Right lobe of liver (tissue), 6 donors: ENCODE results near the gene MYO1D. TPM values are rescaled to one million over a fixed set of nuclear protein-coding genes. Genes with fewer than 3 reads are reported as not detected.

Experiments
- ATAC-seq, 4 donors: fragments of 200-7000 bp; cut with Tn5 transposase; one replicate each; pipeline ENCODE4 v1.9.1; 2020; ENCODE audit warnings: mild to moderate bottlenecking in 4 of 4, moderate library complexity in 4 of 4
- DNase-seq, 3 donors: peaks; one replicate each; pipeline ENCODE4 v3.0.0-alpha.2; 2020
- H3K27ac ChIP-seq, 3 donors: fragments of 200-600 bp; one replicate each; pipeline ENCODE4 v1.8.0; 2022
- H3K27me3 ChIP-seq, 2 donors: fragments of 200-600 bp; one replicate each; pipeline ENCODE4 v1.8.0; 2022
- H3K36me3 ChIP-seq, 4 donors: fragments of 200-600 bp; sonication (generic) in 1 of 4; one replicate each; pipeline versions ENCODE4 v1.5.1 to v1.8.0; 2017 to 2022; ENCODE audit warnings: control low read depth in 1 of 4
- H3K4me1 ChIP-seq, 4 donors: fragments of 200-600 bp; sonication (generic) in 1 of 4; one replicate each; pipeline versions ENCODE4 v1.5.1 to v1.8.0; 2017 to 2022; ENCODE audit warnings: control low read depth in 1 of 4
- H3K4me3 ChIP-seq, 3 donors: fragments of 200-600 bp; one replicate each; pipeline ENCODE4 v1.8.0; 2022
- H3K9me3 ChIP-seq, 4 donors: fragments of 200-600 bp; sonication (generic) in 1 of 4; one replicate each; pipeline versions ENCODE4 v1.5.1 to v1.8.0; 2017 to 2022; ENCODE audit warnings: control low read depth in 1 of 4
- POLR2A ChIP-seq: fragments of 450-650 bp; IDR thresholded peaks from one replicate; pipeline ENCODE4 v1.6.1; 2017; ENCODE audit warnings: antibody characterized with exemption, mild to moderate bottlenecking
- WGBS: methylation state at CpG from one replicate; pipeline ENCODE4 v1.1.6; 2018; ENCODE audit warnings: low coverage, low lambda C conversion rate; ENCODE audit not compliant: insufficient coverage; ENCODE audit errors: missing lambda C conversion rate; 5-methylcytosine and 5-hydroxymethylcytosine counted together
- intact Hi-C, 2 donors: fragments of 100-400 bp; cut with DNase I; formaldehyde crosslinking; loops; one replicate each; pipeline versions ENCODE4 v1.11.2 to v1.14.1; 2022
- total RNA-seq, 6 experiments: library from RNA; depleted of rRNA in 2 of 6; stranded (reverse); fragments of >200 nt in 2 of 6; fragmentation: NEBNext Ultra II Directional in 3 of 6; extraction: Animal tissue kit (Norgen Biotek cat#: 25700) in 3 of 6; gene quantifications; one replicate each; pipeline versions ENCODE4 v1.1.0 to v1.2.4, GENCODE V29; 2016 to 2023
- TF ChIP-seq, protein P1 (sequence below), 4 donors: fragments of 200-600 bp in 3 of 4; fragments of 450-650 bp in 1 of 4; IDR thresholded peaks; one replicate each; pipeline versions ENCODE4 v1.5.1 to v1.8.0; 2016 to 2022; ENCODE audit warnings: antibody characterized with exemption in 4 of 4, mild to moderate bottlenecking in 2 of 4
- donor health status: DM: no; HTN: yes; CAD: no.
- donor health status: DM: no; HTN: no; CAD: no.
- donor health status: DM: no; HTN: no; CAD: no.
- donor health status: DM: no; HTN: yes; CAD: no.
- donor health status: DM: no; HTN: yes; CAD: no.

The MYO1D gene
- total RNA-seq, 6 experiments from 2014 or later: 17.6 to 25.7 (median 21.0) TPM

DNA sequence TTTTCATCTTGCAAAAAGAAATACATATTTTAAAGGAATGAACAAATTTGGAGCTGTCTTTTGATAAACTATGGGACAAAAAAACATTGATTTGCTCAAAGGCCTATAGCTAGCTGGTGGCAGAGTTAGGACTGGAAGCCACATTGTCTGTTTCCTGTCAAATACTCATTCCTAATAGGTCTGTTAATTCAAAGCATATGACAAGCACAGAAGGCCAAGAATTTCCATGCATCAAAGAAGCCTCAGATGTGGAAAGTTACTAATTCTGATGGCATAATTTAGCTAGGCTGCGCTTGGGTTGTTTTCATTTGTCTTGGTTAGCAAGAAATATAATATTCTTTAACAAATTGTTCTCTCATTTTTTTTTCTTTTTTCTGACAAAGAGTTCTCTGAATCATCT is 292.1 kb downstream of the MYO1D start:
- H3K4me3 ChIP-seq: no peak overlapping the region
- H3K9me3 ChIP-seq: no peaks in the 10 kb centered on the region
- no peak for DNase-seq
- WGBS: 100% methylated on average over 1 of the region's 1 CpG
- TF ChIP-seq, protein P1, sequence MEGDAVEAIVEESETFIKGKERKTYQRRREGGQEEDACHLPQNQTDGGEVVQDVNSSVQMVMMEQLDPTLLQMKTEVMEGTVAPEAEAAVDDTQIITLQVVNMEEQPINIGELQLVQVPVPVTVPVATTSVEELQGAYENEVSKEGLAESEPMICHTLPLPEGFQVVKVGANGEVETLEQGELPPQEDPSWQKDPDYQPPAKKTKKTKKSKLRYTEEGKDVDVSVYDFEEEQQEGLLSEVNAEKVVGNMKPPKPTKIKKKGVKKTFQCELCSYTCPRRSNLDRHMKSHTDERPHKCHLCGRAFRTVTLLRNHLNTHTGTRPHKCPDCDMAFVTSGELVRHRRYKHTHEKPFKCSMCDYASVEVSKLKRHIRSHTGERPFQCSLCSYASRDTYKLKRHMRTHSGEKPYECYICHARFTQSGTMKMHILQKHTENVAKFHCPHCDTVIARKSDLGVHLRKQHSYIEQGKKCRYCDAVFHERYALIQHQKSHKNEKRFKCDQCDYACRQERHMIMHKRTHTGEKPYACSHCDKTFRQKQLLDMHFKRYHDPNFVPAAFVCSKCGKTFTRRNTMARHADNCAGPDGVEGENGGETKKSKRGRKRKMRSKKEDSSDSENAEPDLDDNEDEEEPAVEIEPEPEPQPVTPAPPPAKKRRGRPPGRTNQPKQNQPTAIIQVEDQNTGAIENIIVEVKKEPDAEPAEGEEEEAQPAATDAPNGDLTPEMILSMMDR (IDR thresholded peaks at IDR 0.05): no peak
- no peak for TF ChIP-seq POLR2A
- no peaks in the 10 kb centered on the region for H3K4me1 ChIP-seq
- no peak for ATAC-seq
- H3K36me3 ChIP-seq: no peaks in the 10 kb centered on the region
- intact Hi-C loops: no loop called here
- H3K27me3 ChIP-seq: no peaks in the 10 kb centered on the region
- no peak overlapping the region for H3K27ac ChIP-seq

DNA sequence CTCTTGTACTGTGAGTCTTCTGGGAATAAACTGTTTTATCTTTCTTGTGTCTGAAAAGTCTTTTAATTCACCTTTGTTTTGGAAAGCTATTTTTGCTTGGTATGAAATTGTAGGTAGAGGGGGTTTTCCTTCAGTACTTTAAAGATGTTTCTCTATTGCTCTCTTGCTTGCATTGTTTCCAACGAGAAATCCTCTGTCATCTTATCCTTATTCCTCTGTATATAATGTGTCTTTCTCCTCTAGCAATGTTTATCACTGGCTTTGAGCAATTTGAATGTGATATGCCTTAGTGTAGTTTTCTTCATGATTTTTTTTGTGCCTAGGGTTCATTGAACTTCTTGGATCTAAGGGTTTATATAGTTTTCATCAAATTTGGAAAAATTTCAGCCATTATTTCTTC is 293.9 kb downstream of the MYO1D start:
- ATAC-seq (no peak), DNase-seq (no peak)
- no peaks in the 10 kb centered on the region for H3K9me3 ChIP-seq
- no peaks in the 10 kb centered on the region for H3K27me3 ChIP-seq
- H3K4me3 ChIP-seq: no peak overlapping the region
- 100% methylated on average over 1 of the region's 1 CpG for WGBS
- no peak overlapping the region for H3K27ac ChIP-seq
- intact Hi-C loops: no loop called here
- no peak for TF ChIP-seq POLR2A
- TF ChIP-seq, protein P1 (IDR thresholded peaks at IDR 0.05): no peak
- no peaks in the 10 kb centered on the region for H3K36me3 ChIP-seq
- no peaks in the 10 kb centered on the region for H3K4me1 ChIP-seq

DNA sequence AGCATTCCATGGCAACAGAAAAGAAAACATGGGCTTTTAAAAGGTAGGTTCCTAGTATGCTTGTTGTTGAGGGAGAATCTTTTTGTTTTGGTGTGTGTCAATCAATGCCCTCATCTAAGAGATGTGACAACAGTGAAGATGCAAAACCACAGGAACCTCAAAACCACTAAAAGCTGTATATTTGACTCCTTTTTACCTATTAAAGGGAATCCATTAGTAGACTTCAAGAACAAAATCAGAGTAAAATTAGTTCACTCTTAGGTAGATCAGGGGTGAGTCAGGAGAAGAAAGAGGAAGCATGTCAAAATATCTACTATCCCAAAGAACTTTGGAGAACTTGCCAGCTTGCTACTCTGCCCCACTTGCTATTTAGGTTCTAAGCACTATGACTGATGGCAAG is 301.1 kb downstream of the MYO1D start:
- no peak for TF ChIP-seq POLR2A
- TF ChIP-seq, protein P1 (IDR thresholded peaks at IDR 0.05): no peak
- DNase-seq (no peak), ATAC-seq (no peak)
- no peaks in the 10 kb centered on the region for H3K9me3 ChIP-seq
- intact Hi-C loops: no loop called here
- no peaks in the 10 kb centered on the region for H3K27me3 ChIP-seq
- H3K27ac ChIP-seq: no peak overlapping the region
- no peak overlapping the region for H3K4me3 ChIP-seq
- H3K4me1 ChIP-seq: no peaks in the 10 kb centered on the region
- no peaks in the 10 kb centered on the region for H3K36me3 ChIP-seq

DNA sequence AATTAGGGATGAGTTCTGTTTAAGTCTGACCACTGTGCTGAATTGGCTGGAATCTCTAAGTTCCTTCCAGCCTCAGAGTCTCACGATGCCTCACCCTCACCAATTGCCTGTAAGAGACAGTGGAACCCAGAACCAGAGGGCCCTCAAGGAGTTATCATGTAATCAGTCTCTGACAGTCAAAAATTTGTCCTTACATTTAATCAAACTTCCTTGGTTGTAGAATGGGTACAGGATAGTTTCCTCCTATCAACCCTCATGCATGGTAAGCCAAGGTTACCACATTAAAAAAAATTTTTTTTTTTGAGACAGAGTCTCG is 306.9 kb downstream of the MYO1D start:
- no peak overlapping the region for H3K27ac ChIP-seq
- no peaks in the 10 kb centered on the region for H3K36me3 ChIP-seq
- no peaks in the 10 kb centered on the region for H3K9me3 ChIP-seq
- TF ChIP-seq, protein P1 (IDR thresholded peaks at IDR 0.05): no peak
- TF ChIP-seq POLR2A: no peak
- H3K4me1 ChIP-seq: no peaks in the 10 kb centered on the region
- no peaks in the 10 kb centered on the region for H3K27me3 ChIP-seq
- intact Hi-C loops: no loop called here
- WGBS: 100% methylated on average over 1 of the region's 2 CpGs
- no peak for ATAC-seq
- no peak for DNase-seq
- no peak overlapping the region for H3K4me3 ChIP-seq
